Esophagus squamous epithelium (tissue), 5 donors: Measurements from ENCODE around the gene GPR3. TPM values are rescaled to one million over a fixed set of nuclear protein-coding genes. Genes with fewer than 3 reads are reported as not detected.

Experiments
- DNase-seq: peaks from one replicate; lab custom pipeline; 2025; lab: John Stamatoyannopoulos, UW
- H3K27ac ChIP-seq, 4 donors: fragments of 200-600 bp; sonication (generic); one replicate each; pipeline ENCODE4 v1.5.1; 2016 to 2019; ENCODE audit warnings: mild to moderate bottlenecking in 1 of 4
- H3K27me3 ChIP-seq, 4 donors: fragments of 200-600 bp; sonication (generic); 1 replicate in 3 of 4; 2 replicates in 1 of 4; pipeline versions ENCODE4 v1.5.1 to v1.6.0; 2017 to 2021; ENCODE audit warnings: antibody characterized with exemption in 1 of 4
- H3K36me3 ChIP-seq, 3 donors: fragments of 200-600 bp; sonication (generic); one replicate each; pipeline ENCODE4 v1.5.1; 2016 to 2019
- H3K4me1 ChIP-seq, 3 donors: fragments of 200-600 bp; sonication (generic); one replicate each; pipeline ENCODE4 v1.5.1; 2017 to 2019
- H3K4me3 ChIP-seq, 4 donors: fragments of 200-600 bp; sonication (generic); 1 replicate in 3 of 4; 2 replicates in 1 of 4; pipeline ENCODE4 v1.5.1; 2016 to 2019; ENCODE audit warnings: mild to moderate bottlenecking in 2 of 4, moderate library complexity in 1 of 4
- H3K9me3 ChIP-seq, 3 donors: fragments of 200-600 bp; sonication (generic); one replicate each; pipeline ENCODE4 v1.5.1; 2016 to 2019
- POLR2A ChIP-seq, 4 donors: fragments of 450-650 bp; IDR thresholded peaks; one replicate each; pipeline ENCODE4 v1.6.1; 2017; ENCODE audit warnings: antibody characterized with exemption in 4 of 4, mild to moderate bottlenecking in 4 of 4, moderate library complexity in 3 of 4
- WGBS, 2 donors: methylation state at CpG; one replicate each; pipeline ENCODE4 v1.1.5; 2018; 5-methylcytosine and 5-hydroxymethylcytosine counted together
- intact Hi-C: fragments of 100-400 bp; cut with DNase I; formaldehyde crosslinking; loops from one replicate; pipeline ENCODE4 v1.15.0; 2022
- total RNA-seq, 4 donors: library from RNA; depleted of rRNA; stranded (reverse); fragments of >200 nt; gene quantifications; one replicate each; pipeline ENCODE4 v1.1.0, GENCODE V29; 2016
- TF ChIP-seq, protein P1 (sequence below), 6 experiments: fragments of 450-650 bp in 4 of 6; fragments of 200-600 bp in 2 of 6; sonication (generic) in 2 of 6; IDR thresholded peaks; one replicate each; pipeline ENCODE4 v1.5.1; 2016 to 2019; ENCODE audit warnings: antibody characterized with exemption in 6 of 6, mild to moderate bottlenecking in 4 of 6, moderate library complexity in 4 of 6
- donor health status: DM: yes; HTN: yes; CAD: no.

GPR3 gene
- total RNA-seq, 4 donors from 2014 or later: 0.38 TPM; not detected in 3

DNA sequence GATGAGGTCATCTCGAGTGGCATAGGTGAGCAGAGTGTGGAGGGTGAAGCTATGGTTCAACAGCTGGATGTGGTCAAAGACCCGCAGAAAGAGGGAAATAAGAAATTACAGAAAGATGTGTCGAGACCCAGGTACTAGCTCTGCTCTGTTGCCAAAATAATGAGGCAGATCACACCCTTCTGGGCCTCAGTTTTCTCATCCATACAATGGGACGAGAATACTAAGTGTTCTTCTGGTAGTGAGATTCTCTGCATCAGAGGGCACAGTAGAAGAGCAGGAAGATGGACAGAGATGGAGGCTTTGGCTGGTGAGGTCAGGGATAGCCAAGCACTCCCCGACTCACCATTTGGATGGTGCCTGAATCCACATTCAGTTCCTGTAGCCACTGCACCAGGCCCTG is 36.7 kb upstream of the GPR3 start:
- no peak for TF ChIP-seq POLR2A (IDR thresholded peaks at IDR 0.05)
- TF ChIP-seq, protein P1, sequence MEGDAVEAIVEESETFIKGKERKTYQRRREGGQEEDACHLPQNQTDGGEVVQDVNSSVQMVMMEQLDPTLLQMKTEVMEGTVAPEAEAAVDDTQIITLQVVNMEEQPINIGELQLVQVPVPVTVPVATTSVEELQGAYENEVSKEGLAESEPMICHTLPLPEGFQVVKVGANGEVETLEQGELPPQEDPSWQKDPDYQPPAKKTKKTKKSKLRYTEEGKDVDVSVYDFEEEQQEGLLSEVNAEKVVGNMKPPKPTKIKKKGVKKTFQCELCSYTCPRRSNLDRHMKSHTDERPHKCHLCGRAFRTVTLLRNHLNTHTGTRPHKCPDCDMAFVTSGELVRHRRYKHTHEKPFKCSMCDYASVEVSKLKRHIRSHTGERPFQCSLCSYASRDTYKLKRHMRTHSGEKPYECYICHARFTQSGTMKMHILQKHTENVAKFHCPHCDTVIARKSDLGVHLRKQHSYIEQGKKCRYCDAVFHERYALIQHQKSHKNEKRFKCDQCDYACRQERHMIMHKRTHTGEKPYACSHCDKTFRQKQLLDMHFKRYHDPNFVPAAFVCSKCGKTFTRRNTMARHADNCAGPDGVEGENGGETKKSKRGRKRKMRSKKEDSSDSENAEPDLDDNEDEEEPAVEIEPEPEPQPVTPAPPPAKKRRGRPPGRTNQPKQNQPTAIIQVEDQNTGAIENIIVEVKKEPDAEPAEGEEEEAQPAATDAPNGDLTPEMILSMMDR (IDR thresholded peaks at IDR 0.05): no peak
- no peak overlapping the region for H3K4me3 ChIP-seq
- H3K9me3 ChIP-seq: no peaks in the 10 kb centered on the region
- peaks cover 48 to 94% (median 49%) of the 10 kb centered on the region in 3 donors for H3K36me3 ChIP-seq
- H3K27me3 ChIP-seq: no peaks in the 10 kb centered on the region
- WGBS, 2 donors: 85 to 91% methylated on average over 4 to 5 of the region's 5 CpGs
- intact Hi-C loops: loop anchor here (5.0 kb wide), 1 partner anchor 37 kb away; the partner anchor contains the start of gene GPR3
- peak overlapping the region in 1 of 4 donors; percentile 81 for H3K27ac ChIP-seq
- DNase-seq: no peak
- H3K4me1 ChIP-seq: peaks cover 22 to 62% (median 24%) of the 10 kb centered on the region in 3 donors

DNA sequence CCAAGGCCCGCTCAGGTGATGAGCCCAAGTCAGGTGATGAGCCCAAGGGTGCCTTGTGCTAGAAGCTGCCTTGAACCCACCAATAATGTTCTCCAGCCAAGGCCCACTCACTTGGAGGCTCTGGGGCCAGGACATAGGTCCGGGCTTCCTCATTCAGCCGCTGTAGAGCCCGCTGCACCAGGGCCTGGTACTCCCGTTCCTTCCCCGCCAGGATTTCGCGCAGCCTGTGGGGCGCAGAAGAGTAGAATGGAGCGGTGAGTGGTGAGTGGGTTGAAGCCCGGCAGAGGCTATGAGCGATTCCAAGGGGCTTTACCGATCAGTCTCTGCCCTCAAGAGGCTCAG is 36.2 kb upstream of the GPR3 start:
- no peaks in the 10 kb centered on the region for H3K27me3 ChIP-seq
- H3K9me3 ChIP-seq: no peaks in the 10 kb centered on the region
- WGBS, 2 donors: 57% methylated on average over 8 of the region's 13 CpGs; no CpG with 5 or more reads in 1 of the 2 donors
- H3K36me3 ChIP-seq: peaks cover 52 to 94% (median 54%) of the 10 kb centered on the region in 3 donors
- no peak for DNase-seq
- H3K4me1 ChIP-seq: peaks cover 17 to 62% (median 19%) of the 10 kb centered on the region in 3 donors
- TF ChIP-seq, protein P1 (IDR thresholded peaks at IDR 0.05): no peak
- no peak for TF ChIP-seq POLR2A (IDR thresholded peaks at IDR 0.05)
- H3K4me3 ChIP-seq: peak overlapping the region in 1 of 4 donors; percentile 49
- intact Hi-C loops: loop anchor here (5.0 kb wide), 1 partner anchor 36 kb away; the partner anchor contains the start of gene GPR3
- peak overlapping the region; percentile 16 to 81 (median 66) for H3K27ac ChIP-seq

DNA sequence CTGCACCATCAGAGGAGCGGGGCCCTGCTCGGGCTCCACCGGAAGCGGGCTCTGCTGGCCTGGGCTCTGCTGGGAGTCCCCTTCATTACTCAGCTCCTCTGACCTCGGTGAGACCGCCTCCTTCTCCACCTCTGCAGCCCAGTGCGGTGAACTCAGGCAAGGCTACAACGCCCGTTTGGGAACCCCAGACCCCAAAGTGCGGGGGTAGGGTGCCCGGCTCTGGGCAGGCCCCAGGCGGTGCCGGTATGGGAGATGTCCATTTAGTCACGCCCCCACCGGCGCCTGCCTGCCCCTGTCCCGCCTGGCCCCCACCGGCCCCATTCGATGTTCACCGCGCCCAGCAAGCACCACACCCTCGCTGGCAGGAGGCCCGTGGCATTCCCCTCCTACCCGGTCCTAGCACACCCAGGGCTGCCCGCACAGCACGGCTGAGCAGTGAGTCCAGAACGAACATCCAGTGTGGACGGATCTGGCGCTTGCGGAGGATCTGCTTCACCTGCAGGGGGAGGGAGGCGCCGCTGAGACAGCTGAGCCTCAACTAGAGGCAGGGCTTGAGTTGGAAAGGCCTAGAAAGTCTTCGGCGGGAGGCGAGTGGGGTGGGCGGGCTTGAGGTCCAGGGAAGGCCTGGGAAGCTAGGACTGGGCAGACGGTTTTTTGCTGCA is 35.7 kb upstream of the GPR3 start:
- 51% methylated on average over 9 of the region's 37 CpGs; no CpG with 5 or more reads in 1 of the 2 donors for WGBS, 2 donors
- Histone ChIP-seq H3K27ac (peak overlapping the region; percentile 64 to 81 (median 70)), H3K4me3 (peak overlapping the region in 2 of 4 donors; percentile 29 to 49), H3K27me3 (no peaks in the 10 kb centered on the region), H3K4me1 (peaks cover 15 to 57% (median 19%) of the 10 kb centered on the region in 3 donors), H3K36me3 (peaks cover 57 to 97% (median 59%) of the 10 kb centered on the region in 3 donors), H3K9me3 (no peaks in the 10 kb centered on the region)
- intact Hi-C loops: loop anchor here (5.0 kb wide), 1 partner anchor 36 kb away; the partner anchor contains the start of gene GPR3
- TF ChIP-seq, protein P1 (IDR thresholded peaks at IDR 0.05): peak in 3 of 6 experiments; percentile 3 to 16 (median 3)
- TF ChIP-seq POLR2A (IDR thresholded peaks at IDR 0.05): no peak
- DNase-seq: no peak

DNA sequence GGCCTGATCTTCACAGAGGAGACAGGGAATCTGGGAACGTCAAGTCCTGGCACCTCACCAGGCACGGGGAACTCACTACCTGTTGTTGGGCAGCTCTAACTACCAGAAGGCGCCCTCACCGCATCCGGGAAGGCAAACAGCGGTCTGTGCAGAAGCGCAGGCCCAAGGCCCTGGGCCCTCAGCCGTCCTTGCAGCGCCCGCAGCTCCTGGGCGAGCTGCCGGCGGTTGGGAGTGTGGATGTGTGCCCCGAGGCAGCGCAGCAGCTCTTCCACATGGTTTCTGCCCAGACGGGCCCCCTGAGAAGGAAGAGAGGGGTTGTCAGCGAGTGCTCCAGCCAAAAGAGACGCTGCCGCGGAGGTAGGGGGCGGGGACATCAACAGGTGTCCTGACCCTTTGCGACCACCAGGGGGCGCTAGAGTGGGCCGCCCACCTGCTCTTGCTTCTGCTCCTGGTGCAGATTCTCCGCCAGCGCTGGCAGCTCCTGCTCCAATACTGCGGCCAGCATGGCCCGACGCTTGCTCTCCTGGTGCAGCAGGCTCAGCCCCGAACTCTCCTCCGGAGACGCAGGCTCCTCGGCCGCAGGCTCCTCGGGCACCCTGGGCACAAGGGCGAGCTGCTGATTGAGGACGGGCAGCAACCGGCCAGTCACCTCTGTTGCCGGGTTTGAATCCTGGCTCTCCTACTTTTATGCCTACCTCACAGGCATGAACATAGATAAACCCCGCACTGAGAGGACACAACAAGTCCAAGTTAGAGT is 35.0 kb upstream of the GPR3 start:
- Histone ChIP-seq H3K4me1 (peaks cover 15 to 54% (median 19%) of the 10 kb centered on the region in 3 donors), H3K4me3 (peak overlapping the region in 3 of 4 donors; percentile 11 to 49 (median 29)), H3K36me3 (peaks cover 65 to 100% (median 66%) of the 10 kb centered on the region in 3 donors), H3K9me3 (no peaks in the 10 kb centered on the region), H3K27ac (peak overlapping the region; percentile 64 to 81 (median 70)), H3K27me3 (no peaks in the 10 kb centered on the region)
- intact Hi-C loops: loop anchor here (5.0 kb wide), 1 partner anchor 35 kb away; the partner anchor contains the start of gene GPR3
- DNase-seq: peak; percentile 43
- 30% methylated on average over 2 of the region's 40 CpGs; no CpG with 5 or more reads in 1 of the 2 donors for WGBS, 2 donors
- TF ChIP-seq, protein P1 (IDR thresholded peaks at IDR 0.05): peak; percentile 96 to 98 (median 98)
- no peak for TF ChIP-seq POLR2A (IDR thresholded peaks at IDR 0.05)
